ENCODE measurements around the gene SYNJ2. TPM values are rescaled to one million over a fixed set of nuclear protein-coding genes. Genes with fewer than 3 reads are reported as not detected.

SYNJ2 gene
- total RNA-seq, 1 donor from 2014 or later, result 42.7 TPM

- H3K4me3 Mint-ChIP-seq, result no peak overlapping the region
These were observed 56.9 kb downstream of the SYNJ2 start for GRCh38 chr6:158038291-158039177.

GRCh38 chr6:158039178-158039557 lies 57.5 kb downstream of the SYNJ2 start:
- H3K9me3 Mint-ChIP-seq, result peaks cover 6% of the 10 kb centered on the region
- DNase-seq (ENCODE audit: low spot score in 2 of 2, unreplicated experiment in 2 of 2), result no peak
- no peak for TF ChIP-seq CTCF (IDR thresholded peaks at IDR 0.05; ENCODE audit: unreplicated experiment)
- H3K4me3 Mint-ChIP-seq, result no peak overlapping the region
- H3K36me3 Mint-ChIP-seq, result peaks cover 23% of the 10 kb centered on the region
- peak overlapping the region; percentile 88 for H3K27ac Mint-ChIP-seq
- H3K27me3 Mint-ChIP-seq (ENCODE audit: low read depth), result no peaks in the 10 kb centered on the region
- H3K4me1 Mint-ChIP-seq, result peaks cover 54% of the 10 kb centered on the region

More at GRCh38 chr6:158038291-158039177, 56.9 kb downstream of the SYNJ2 start:
- peaks cover 49% of the 10 kb centered on the region for H3K4me1 Mint-ChIP-seq
- H3K9me3 Mint-ChIP-seq, result peaks cover 6% of the 10 kb centered on the region
- peaks cover 25% of the 10 kb centered on the region for H3K36me3 Mint-ChIP-seq
- H3K27ac Mint-ChIP-seq, result peak overlapping the region; percentile 88
- no peaks in the 10 kb centered on the region for H3K27me3 Mint-ChIP-seq (ENCODE audit: low read depth)
- TF ChIP-seq CTCF (IDR thresholded peaks at IDR 0.05; ENCODE audit: unreplicated experiment), result no peak
- no peak for DNase-seq (ENCODE audit: low spot score in 2 of 2, unreplicated experiment in 2 of 2)

- no peak for TF ChIP-seq CTCF (IDR thresholded peaks at IDR 0.05; ENCODE audit: unreplicated experiment)
- Mint-ChIP-seq H3K4me1 (peaks cover 57% of the 10 kb centered on the region), H3K4me3 (no peak overlapping the region), H3K27me3 (ENCODE audit: low read depth) (no peaks in the 10 kb centered on the region), H3K27ac (peak overlapping the region; percentile 88), H3K36me3 (peaks cover 21% of the 10 kb centered on the region), H3K9me3 (peaks cover 6% of the 10 kb centered on the region)
- DNase-seq (ENCODE audit: low spot score in 2 of 2, unreplicated experiment in 2 of 2), result no peak
These were observed 57.9 kb downstream of the SYNJ2 start for GRCh38 chr6:158039571-158040050.

- Mint-ChIP-seq H3K4me3 (peak overlapping the region; percentile 14), H3K36me3 (peaks cover 18% of the 10 kb centered on the region), H3K4me1 (peaks cover 57% of the 10 kb centered on the region), H3K27ac (peak overlapping the region; percentile 88), H3K27me3 (ENCODE audit: low read depth) (no peaks in the 10 kb centered on the region), H3K9me3 (peaks cover 6% of the 10 kb centered on the region)
- no peak for DNase-seq (ENCODE audit: low spot score in 2 of 2, unreplicated experiment in 2 of 2)
- TF ChIP-seq CTCF (IDR thresholded peaks at IDR 0.05; ENCODE audit: unreplicated experiment), result no peak
These were observed 58.6 kb downstream of the SYNJ2 start for GRCh38 chr6:158040051-158040803.

- H3K36me3 Mint-ChIP-seq, result peaks cover 19% of the 10 kb centered on the region
- H3K4me3 Mint-ChIP-seq, result no peak overlapping the region
- DNase-seq (ENCODE audit: low spot score in 2 of 2, unreplicated experiment in 2 of 2), result no peak
- peaks cover 57% of the 10 kb centered on the region for H3K4me1 Mint-ChIP-seq
- peak overlapping the region; percentile 88 for H3K27ac Mint-ChIP-seq
- TF ChIP-seq CTCF (IDR thresholded peaks at IDR 0.05; ENCODE audit: unreplicated experiment), result no peak
- no peaks in the 10 kb centered on the region for H3K27me3 Mint-ChIP-seq (ENCODE audit: low read depth)
- H3K9me3 Mint-ChIP-seq, result peaks cover 5% of the 10 kb centered on the region
These were observed 59.2 kb downstream of the SYNJ2 start for GRCh38 chr6:158040804-158041347.

All from mesothelial cell of epicardium (in vitro differentiated cells).